ENCODE results near the gene TTC38.

Gene TTC38

GRCh38 chr22:46323162-46323561, 55.4 kb downstream of the TTC38 start:
- in situ Hi-C loops (cut with HindIII; ENCODE audit: low sequenced_read_pairs), result no loop called here

GRCh38 chr22:46326066-46326680, 58.4 kb downstream of the TTC38 start:
- DNase-seq (ENCODE audit: low read depth, low spot score), result no peak
- in situ Hi-C loops (cut with HindIII; ENCODE audit: low sequenced_read_pairs), result no loop called here
- TF ChIP-seq CTCF (IDR thresholded peaks at IDR 0.05; ENCODE audit: low read depth, low read length), result no peak
- no peak overlapping the region for H3K4me3 ChIP-seq (ENCODE audit: low read depth, low read length)

More at GRCh38 chr22:46323162-46323561, 55.4 kb downstream of the TTC38 start:
- TF ChIP-seq CTCF (IDR thresholded peaks at IDR 0.05; ENCODE audit: low read depth, low read length), result no peak
- no peak overlapping the region for H3K4me3 ChIP-seq (ENCODE audit: low read depth, low read length)
- no peak for DNase-seq (ENCODE audit: low read depth, low spot score)

GRCh38 chr22:46327691-46328465, 60.1 kb downstream of the TTC38 start:
- no peak overlapping the region for H3K4me3 ChIP-seq (ENCODE audit: low read depth, low read length)
- in situ Hi-C loops (cut with HindIII; ENCODE audit: low sequenced_read_pairs), result no loop called here
- TF ChIP-seq CTCF (IDR thresholded peaks at IDR 0.05; ENCODE audit: low read depth, low read length), result no peak
- DNase-seq (ENCODE audit: low read depth, low spot score), result no peak

- DNase-seq (ENCODE audit: low read depth, low spot score), result no peak
- in situ Hi-C loops (cut with HindIII; ENCODE audit: low sequenced_read_pairs), result no loop called here
- TF ChIP-seq CTCF (IDR thresholded peaks at IDR 0.05; ENCODE audit: low read depth, low read length), result no peak
- no peak overlapping the region for H3K4me3 ChIP-seq (ENCODE audit: low read depth, low read length)
Measured at GRCh38 chr22:46328797-46329196, 61.0 kb downstream of the TTC38 start.

- DNase-seq (ENCODE audit: low read depth, low spot score), result no peak
- no peak for TF ChIP-seq CTCF (IDR thresholded peaks at IDR 0.05; ENCODE audit: low read depth, low read length)
- in situ Hi-C loops (cut with HindIII; ENCODE audit: low sequenced_read_pairs), result no loop called here
- H3K4me3 ChIP-seq (ENCODE audit: low read depth, low read length), result no peak overlapping the region
Measured at GRCh38 chr22:46329616-46330015, 61.8 kb downstream of the TTC38 start.

GRCh38 chr22:46330426-46330825, 62.6 kb downstream of the TTC38 start:
- H3K4me3 ChIP-seq (ENCODE audit: low read depth, low read length), result no peak overlapping the region
- in situ Hi-C loops (cut with HindIII; ENCODE audit: low sequenced_read_pairs), result no loop called here
- no peak for TF ChIP-seq CTCF (IDR thresholded peaks at IDR 0.05; ENCODE audit: low read depth, low read length)
- no peak for DNase-seq (ENCODE audit: low read depth, low spot score)
